Measurements from ENCODE around the gene PPIP5K1.

DNA sequence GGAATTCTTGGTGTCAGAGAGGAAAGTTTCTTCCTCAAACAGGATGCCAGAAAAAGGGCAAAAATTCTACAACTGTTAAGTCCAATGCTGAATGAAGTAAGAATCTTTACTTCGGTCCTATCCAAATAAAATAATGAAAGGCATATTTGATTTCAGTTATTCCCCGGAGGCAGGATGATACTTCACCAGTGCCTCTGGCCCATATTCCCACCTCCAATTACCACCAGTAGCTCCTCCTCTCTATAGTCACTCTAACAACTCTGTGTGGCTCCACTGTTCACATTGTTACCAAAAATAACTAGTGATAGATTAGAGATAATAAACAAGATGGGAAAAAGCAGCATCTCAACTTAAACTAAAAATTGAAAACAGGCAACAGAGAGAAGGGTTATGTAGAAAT lies 51.9 kb downstream of the PPIP5K1 start:
- TF ChIP-seq ZC3H4 (CRISPR knock-in tag; IDR thresholded peaks at IDR 0.05; ENCODE audit: borderline replicate concordance) (no peak), ZNF121 (CRISPR knock-in tag; conservative IDR thresholded peaks at IDR 0.05) (no peak), FOXM1 (IDR thresholded peaks at IDR 0.05; ENCODE audit: low read depth) (no peak), FOXM1 (CRISPR knock-in tag; IDR thresholded peaks at IDR 0.05; ENCODE audit: low read depth) (no peak), RNF2 (IDR thresholded peaks at IDR 0.05) (no peak), RCOR1 (IDR thresholded peaks at IDR 0.05; ENCODE audit: borderline replicate concordance in 1 of 2, low read depth in 2 of 2, low read length in 2 of 2) (no peak), WHSC1 (IDR thresholded peaks at IDR 0.05; ENCODE audit: low read length) (no peak), MEF2A (IDR thresholded peaks at IDR 0.05; ENCODE audit: control insufficient read depth, low read depth, low read length) (0 out of 2 replicates have a peak, but pooled peaks have one; percentile 13), KAT8 (IDR thresholded peaks at IDR 0.05; ENCODE audit: low read depth) (no peak)
- TF ChIP-seq, protein P1, sequence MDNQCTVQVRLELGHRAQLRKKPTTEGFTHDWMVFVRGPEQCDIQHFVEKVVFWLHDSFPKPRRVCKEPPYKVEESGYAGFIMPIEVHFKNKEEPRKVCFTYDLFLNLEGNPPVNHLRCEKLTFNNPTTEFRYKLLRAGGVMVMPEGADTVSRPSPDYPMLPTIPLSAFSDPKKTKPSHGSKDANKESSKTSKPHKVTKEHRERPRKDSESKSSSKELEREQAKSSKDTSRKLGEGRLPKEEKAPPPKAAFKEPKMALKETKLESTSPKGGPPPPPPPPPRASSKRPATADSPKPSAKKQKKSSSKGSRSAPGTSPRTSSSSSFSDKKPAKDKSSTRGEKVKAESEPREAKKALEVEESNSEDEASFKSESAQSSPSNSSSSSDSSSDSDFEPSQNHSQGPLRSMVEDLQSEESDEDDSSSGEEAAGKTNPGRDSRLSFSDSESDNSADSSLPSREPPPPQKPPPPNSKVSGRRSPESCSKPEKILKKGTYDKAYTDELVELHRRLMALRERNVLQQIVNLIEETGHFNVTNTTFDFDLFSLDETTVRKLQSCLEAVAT (IDR thresholded peaks at IDR 0.05): no peak
- TF ChIP-seq, protein P2, sequence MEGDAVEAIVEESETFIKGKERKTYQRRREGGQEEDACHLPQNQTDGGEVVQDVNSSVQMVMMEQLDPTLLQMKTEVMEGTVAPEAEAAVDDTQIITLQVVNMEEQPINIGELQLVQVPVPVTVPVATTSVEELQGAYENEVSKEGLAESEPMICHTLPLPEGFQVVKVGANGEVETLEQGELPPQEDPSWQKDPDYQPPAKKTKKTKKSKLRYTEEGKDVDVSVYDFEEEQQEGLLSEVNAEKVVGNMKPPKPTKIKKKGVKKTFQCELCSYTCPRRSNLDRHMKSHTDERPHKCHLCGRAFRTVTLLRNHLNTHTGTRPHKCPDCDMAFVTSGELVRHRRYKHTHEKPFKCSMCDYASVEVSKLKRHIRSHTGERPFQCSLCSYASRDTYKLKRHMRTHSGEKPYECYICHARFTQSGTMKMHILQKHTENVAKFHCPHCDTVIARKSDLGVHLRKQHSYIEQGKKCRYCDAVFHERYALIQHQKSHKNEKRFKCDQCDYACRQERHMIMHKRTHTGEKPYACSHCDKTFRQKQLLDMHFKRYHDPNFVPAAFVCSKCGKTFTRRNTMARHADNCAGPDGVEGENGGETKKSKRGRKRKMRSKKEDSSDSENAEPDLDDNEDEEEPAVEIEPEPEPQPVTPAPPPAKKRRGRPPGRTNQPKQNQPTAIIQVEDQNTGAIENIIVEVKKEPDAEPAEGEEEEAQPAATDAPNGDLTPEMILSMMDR (IDR thresholded peaks at IDR 0.05 in 2 of 3, conservative IDR thresholded peaks at IDR 0.05 in 1 of 3; ENCODE audit: insufficient read depth in 2 of 3, low read depth in 1 of 3, low read length in 3 of 3): no peak

Data from K562 (cell line).